ENCODE data around the gene NLRP13. TPM values are rescaled to one million over a fixed set of nuclear protein-coding genes. Genes with fewer than 3 reads are reported as not detected.

NLRP13 gene
- total and polyA plus RNA-seq, 2 of the 8 experiments (the other 6 are each of a cell fraction or from before 2014, with no cell fraction given): not detected

- no peaks in the 10 kb centered on the region for H3K79me2 ChIP-seq (ENCODE audit: control insufficient read depth in 1 of 2, insufficient read depth in 2 of 2, low read length in 2 of 2)
- ChIA-PET CTCF (ENCODE audit: partially characterized antibody) (no interaction called here), POLR2A (ENCODE audit: partially characterized antibody) (no interaction called here)
- peaks cover 60 to 69% of the 10 kb centered on the region in 2 experiments for H3K9me3 ChIP-seq (ENCODE audit: insufficient read depth in 2 of 2, low read depth in 1 of 2, low read length in 1 of 2)
- H3K4me3 ChIP-seq (ENCODE audit: extremely low read depth in 1 of 4, insufficient read depth in 2 of 4, low read depth in 3 of 4, low read length in 4 of 4): no peak overlapping the region
- no peak for DNase-seq (ENCODE audit: low read depth in 1 of 2, low spot score in 2 of 2)
- no peak overlapping the region for H2BK5ac ChIP-seq (ENCODE audit: low read depth, low read length)
- H3K14ac ChIP-seq (ENCODE audit: insufficient read length): no peak overlapping the region
- no peak overlapping the region for H3K4me2 ChIP-seq (ENCODE audit: insufficient read depth in 1 of 2, low read depth in 2 of 2, low read length in 2 of 2)
- H3K4ac ChIP-seq (replicated peaks; ENCODE audit: insufficient read length, low read depth, low read length): no peak overlapping the region
- H4K20me1 ChIP-seq (replicated peaks in 1 of 2; ENCODE audit: control insufficient read depth in 1 of 2, insufficient read depth in 2 of 2, low read length in 2 of 2): no peaks in the 10 kb centered on the region
- H3K36me3 ChIP-seq (ENCODE audit: control insufficient read depth in 2 of 4, insufficient read depth in 4 of 4, low read length in 3 of 4): peaks cover 0 to 3% (median 0%) of the 10 kb centered on the region in 4 experiments; a peak in 1 of 8 replicates
- no peaks in the 10 kb centered on the region for H3K23me2 ChIP-seq (ENCODE audit: low read depth, low read length)
- H2BK15ac ChIP-seq (ENCODE audit: low read length): no peak overlapping the region
- TF ChIP-seq GABPA (IDR thresholded peaks at IDR 0.05; ENCODE audit: borderline replicate concordance, insufficient read depth, low read length) (no peak), SP2 (IDR thresholded peaks at IDR 0.05; ENCODE audit: low read length) (no peak), SUZ12 (IDR thresholded peaks at IDR 0.05; ENCODE audit: low read length) (no peak), EZH2 (IDR thresholded peaks at IDR 0.05; ENCODE audit: low read depth, low read length, severe bottlenecking) (no peak), TBP (IDR thresholded peaks at IDR 0.05; ENCODE audit: low read depth, low read length) (no peak), USF2 (IDR thresholded peaks at IDR 0.05; ENCODE audit: low read length) (no peak), CTCF (IDR thresholded peaks at IDR 0.05; ENCODE audit: control extremely low read depth in 1 of 3, insufficient read depth in 1 of 3, low read depth in 1 of 3, low read length in 3 of 3) (no peak), SIN3A (conservative IDR thresholded peaks at IDR 0.05 in 1 of 2, IDR thresholded peaks at IDR 0.05 in 1 of 2; ENCODE audit: low read depth in 1 of 2, low read length in 2 of 2) (no peak), NRF1 (IDR thresholded peaks at IDR 0.05; ENCODE audit: low read depth, low read length) (no peak), SIRT6 (IDR thresholded peaks at IDR 0.05; ENCODE audit: low read length) (no peak)
- no peak overlapping the region for H3K27ac ChIP-seq (ENCODE audit: low read depth, low read length)
- no peaks in the 10 kb centered on the region for H3K79me1 ChIP-seq (ENCODE audit: low read depth, low read length)
- no peak overlapping the region for H3K18ac ChIP-seq (ENCODE audit: extremely low read depth, low read length)
- H4K8ac ChIP-seq (ENCODE audit: extremely low read depth, insufficient read depth, low read length): no peak overlapping the region
- no peak overlapping the region for H3K23ac ChIP-seq (ENCODE audit: insufficient read length)
- H2BK120ac ChIP-seq (replicated peaks; ENCODE audit: low read depth, low read length): no peak overlapping the region
- no peaks in the 10 kb centered on the region for H3K27me3 ChIP-seq (replicated peaks in 1 of 4; ENCODE audit: control insufficient read depth in 3 of 4, extremely low read depth in 1 of 4, insufficient read depth in 3 of 4, low read length in 3 of 4)
- no peak overlapping the region for H2AK5ac ChIP-seq (ENCODE audit: low read depth, low read length)
- no peak overlapping the region for H4K5ac ChIP-seq (ENCODE audit: insufficient read length, low read depth, low read length)
- H3K4me1 ChIP-seq (replicated peaks in 1 of 4; ENCODE audit: control insufficient read depth in 3 of 4, insufficient read depth in 4 of 4, low read length in 3 of 4): no peaks in the 10 kb centered on the region
- H2BK20ac ChIP-seq (ENCODE audit: low read length): no peak overlapping the region
- H3K56ac ChIP-seq (replicated peaks; ENCODE audit: insufficient read length, low read depth, low read length): no peak overlapping the region
- H4K91ac ChIP-seq (replicated peaks; ENCODE audit: insufficient read length, low read length): no peak overlapping the region
- no peak for FAIRE-seq
- H2AFZ ChIP-seq (ENCODE audit: low read length): no peak overlapping the region
- H3K9ac ChIP-seq (replicated peaks in 1 of 4; ENCODE audit: extremely low read depth in 1 of 4, low read depth in 3 of 4, low read length in 3 of 4): no peak overlapping the region
- WGBS, 2 experiments (ENCODE audit: extremely low coverage in 1 of 2, insufficient coverage in 1 of 2, insufficient read length in 1 of 2, insufficient replicate concordance in 2 of 2, low coverage in 1 of 2, low lambda C conversion rate in 2 of 2, missing lambda C conversion rate in 1 of 2): 61% methylated on average over 3 of the region's 3 CpGs; no CpG with 5 or more reads in 1 of the 2 experiments
- H2BK12ac ChIP-seq (ENCODE audit: low read depth, low read length): no peak overlapping the region
These were observed 41.8 kb upstream of the NLRP13 start for GRCh38 chr19:55973982-55974381.

All from H1 (cell line).